Endothelial cell (in vitro differentiated cells): Measurements from ENCODE around the gene ZNF285. TPM values are rescaled to one million over a fixed set of nuclear protein-coding genes. Genes with fewer than 3 reads are reported as not detected.
A peak's percentile ranks its signal among the peaks of the same experiment; 100 is the strongest.
"Not testable (repeated sequence)": the region's sequence is repeated elsewhere in the genome, so short reads cannot be mapped to it uniquely, and the experiment has no call there.

ENCODE experiments used
- DNase-seq: peaks from one replicate; pipeline ENCODE4 v3.0.0; 2021; ENCODE audit warnings: low spot score
- H3K27ac Mint-ChIP-seq: one replicate; pipeline ENCODE4 v1.8.0; 2021; ENCODE audit warnings: mixed read lengths, inconsistent platforms; ENCODE audit not compliant: unreplicated experiment
- H3K27me3 Mint-ChIP-seq: one replicate; pipeline ENCODE4 v1.8.0; 2021; ENCODE audit warnings: mild to moderate bottlenecking, moderate library complexity, mixed read lengths, inconsistent platforms; ENCODE audit not compliant: unreplicated experiment
- H3K36me3 Mint-ChIP-seq: one replicate; pipeline ENCODE4 v1.8.0; 2021; ENCODE audit warnings: mild to moderate bottlenecking, low read depth, mixed read lengths, inconsistent platforms; ENCODE audit not compliant: unreplicated experiment
- H3K4me1 Mint-ChIP-seq: one replicate; pipeline ENCODE4 v1.8.0; 2021; ENCODE audit warnings: mild to moderate bottlenecking, mixed read lengths, inconsistent platforms; ENCODE audit not compliant: unreplicated experiment
- H3K4me3 Mint-ChIP-seq: one replicate; pipeline ENCODE4 v1.8.0; 2021; ENCODE audit warnings: mild to moderate bottlenecking, mixed read lengths, inconsistent platforms; ENCODE audit not compliant: unreplicated experiment
- H3K9me3 Mint-ChIP-seq: one replicate; pipeline ENCODE4 v1.8.0; 2021; ENCODE audit warnings: mixed read lengths, inconsistent platforms; ENCODE audit not compliant: unreplicated experiment
- total RNA-seq: library from RNA; stranded (reverse); fragmentation: NEBNext Ultra II Directional; extraction: Animal tissue kit (Norgen Biotek cat#: 25700); gene quantifications from one replicate; pipeline ENCODE4 v1.2.1, GENCODE V29; 2021; ENCODE audit not compliant: unreplicated experiment
- TF ChIP-seq, protein P1 (sequence below): fragments of 200-600 bp; sonication (generic); IDR thresholded peaks from one replicate; pipeline ENCODE4 v1.5.0; 2021; ENCODE audit warnings: antibody characterized with exemption; ENCODE audit not compliant: unreplicated experiment

ZNF285 gene
- total RNA-seq, 1 donor from 2014 or later = 3.2 TPM

DNA sequence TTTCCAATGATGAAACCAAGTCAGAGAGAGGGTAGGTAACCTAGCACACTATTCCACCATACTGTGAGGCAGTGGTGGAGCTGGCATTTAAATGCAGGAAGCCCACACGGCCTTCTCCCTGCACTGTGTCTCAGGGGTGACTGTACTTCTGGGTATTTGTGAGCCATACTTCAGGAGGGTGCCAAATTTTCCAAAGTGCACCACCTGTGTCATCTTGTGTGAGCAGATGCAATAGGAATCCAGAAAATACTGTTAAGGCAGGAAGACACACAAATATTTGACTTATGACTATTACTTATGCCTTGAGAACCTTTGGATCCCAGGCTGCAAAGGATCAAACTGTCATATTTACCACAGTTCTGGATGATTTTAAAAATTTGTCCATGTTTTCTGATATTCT is 29.5 kb upstream of the ZNF285 start:
- TF ChIP-seq, protein P1, sequence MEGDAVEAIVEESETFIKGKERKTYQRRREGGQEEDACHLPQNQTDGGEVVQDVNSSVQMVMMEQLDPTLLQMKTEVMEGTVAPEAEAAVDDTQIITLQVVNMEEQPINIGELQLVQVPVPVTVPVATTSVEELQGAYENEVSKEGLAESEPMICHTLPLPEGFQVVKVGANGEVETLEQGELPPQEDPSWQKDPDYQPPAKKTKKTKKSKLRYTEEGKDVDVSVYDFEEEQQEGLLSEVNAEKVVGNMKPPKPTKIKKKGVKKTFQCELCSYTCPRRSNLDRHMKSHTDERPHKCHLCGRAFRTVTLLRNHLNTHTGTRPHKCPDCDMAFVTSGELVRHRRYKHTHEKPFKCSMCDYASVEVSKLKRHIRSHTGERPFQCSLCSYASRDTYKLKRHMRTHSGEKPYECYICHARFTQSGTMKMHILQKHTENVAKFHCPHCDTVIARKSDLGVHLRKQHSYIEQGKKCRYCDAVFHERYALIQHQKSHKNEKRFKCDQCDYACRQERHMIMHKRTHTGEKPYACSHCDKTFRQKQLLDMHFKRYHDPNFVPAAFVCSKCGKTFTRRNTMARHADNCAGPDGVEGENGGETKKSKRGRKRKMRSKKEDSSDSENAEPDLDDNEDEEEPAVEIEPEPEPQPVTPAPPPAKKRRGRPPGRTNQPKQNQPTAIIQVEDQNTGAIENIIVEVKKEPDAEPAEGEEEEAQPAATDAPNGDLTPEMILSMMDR = no peak
- DNase-seq = no peak
- H3K4me3 Mint-ChIP-seq = peak overlapping the region; percentile 53
- H3K4me1 Mint-ChIP-seq = no peaks in the 10 kb centered on the region
- H3K27ac Mint-ChIP-seq = no peak overlapping the region
- peaks cover 38% of the 10 kb centered on the region for H3K9me3 Mint-ChIP-seq
- H3K36me3 Mint-ChIP-seq = peaks cover 79% of the 10 kb centered on the region
- H3K27me3 Mint-ChIP-seq = peaks cover 2% of the 10 kb centered on the region

DNA sequence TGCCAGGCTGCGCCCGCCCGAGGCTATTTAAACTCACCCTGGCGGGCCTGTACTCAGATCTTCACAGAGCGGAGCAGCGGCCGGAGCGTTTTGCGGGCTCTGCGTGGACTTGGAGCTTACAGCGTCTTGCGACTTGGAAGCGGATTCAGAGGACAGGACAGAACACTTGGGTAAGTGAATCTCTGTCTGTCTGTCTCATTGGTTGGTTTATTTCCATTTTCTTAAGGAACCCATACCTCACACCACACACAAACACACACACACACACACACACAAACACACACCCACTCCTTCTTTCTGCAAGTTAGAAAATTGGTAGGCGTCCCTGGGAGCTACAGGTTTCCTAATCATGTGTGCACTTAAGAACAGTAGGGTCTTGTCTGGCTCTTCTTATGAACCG is 14.1 kb upstream of the ZNF285 start:
- not testable (repeated sequence) for H3K4me1 Mint-ChIP-seq, H3K27ac Mint-ChIP-seq, DNase-seq, H3K4me3 Mint-ChIP-seq, H3K27me3 Mint-ChIP-seq
- Mint-ChIP-seq H3K36me3 (peaks cover 15% of the 10 kb centered on the region), H3K9me3 (peaks cover 27% of the 10 kb centered on the region)

DNA sequence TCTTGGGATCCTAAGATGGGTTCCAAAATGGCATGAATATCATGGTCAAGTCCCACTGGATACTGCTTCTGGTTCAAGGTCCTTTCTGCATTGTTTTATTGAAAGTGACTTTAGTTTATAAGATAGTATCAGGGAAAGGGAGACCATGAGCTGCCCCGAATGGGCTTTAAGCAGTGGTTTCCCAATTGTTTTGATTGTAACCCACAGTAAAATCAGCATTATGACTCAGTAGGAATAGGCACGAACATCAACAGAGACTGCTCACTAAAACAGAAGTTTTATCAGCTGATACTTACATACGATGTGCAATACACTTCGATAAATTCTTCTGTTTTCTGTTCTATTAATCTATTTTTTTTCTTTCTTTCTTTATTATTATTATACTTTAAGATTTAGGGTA is 12.1 kb downstream of the ZNF285 start:
- H3K36me3 Mint-ChIP-seq = peaks cover 47% of the 10 kb centered on the region
- not testable (repeated sequence) for H3K27me3 Mint-ChIP-seq, H3K27ac Mint-ChIP-seq, H3K4me3 Mint-ChIP-seq, DNase-seq, H3K4me1 Mint-ChIP-seq, H3K9me3 Mint-ChIP-seq

DNA sequence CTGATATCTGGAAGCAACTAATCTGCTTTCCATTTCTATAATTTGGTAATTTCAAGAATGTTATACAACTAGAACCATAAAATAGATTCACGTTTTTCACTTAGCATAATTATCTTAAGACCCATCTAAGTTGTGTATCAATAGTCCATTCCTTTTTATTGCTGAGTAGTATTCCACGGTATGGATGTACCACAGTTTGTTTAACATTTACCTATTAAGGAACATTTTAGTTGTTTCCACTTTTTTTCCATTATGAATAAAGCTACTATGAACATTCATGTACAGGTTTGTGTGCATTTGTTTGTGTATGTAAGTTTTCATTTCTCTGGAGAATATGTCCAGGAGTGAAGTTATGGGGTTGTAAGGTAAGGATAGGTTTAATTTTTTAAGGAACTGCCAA is 26.6 kb downstream of the ZNF285 start:
- no peaks in the 10 kb centered on the region for H3K36me3 Mint-ChIP-seq
- no peak overlapping the region for H3K27ac Mint-ChIP-seq

DNA sequence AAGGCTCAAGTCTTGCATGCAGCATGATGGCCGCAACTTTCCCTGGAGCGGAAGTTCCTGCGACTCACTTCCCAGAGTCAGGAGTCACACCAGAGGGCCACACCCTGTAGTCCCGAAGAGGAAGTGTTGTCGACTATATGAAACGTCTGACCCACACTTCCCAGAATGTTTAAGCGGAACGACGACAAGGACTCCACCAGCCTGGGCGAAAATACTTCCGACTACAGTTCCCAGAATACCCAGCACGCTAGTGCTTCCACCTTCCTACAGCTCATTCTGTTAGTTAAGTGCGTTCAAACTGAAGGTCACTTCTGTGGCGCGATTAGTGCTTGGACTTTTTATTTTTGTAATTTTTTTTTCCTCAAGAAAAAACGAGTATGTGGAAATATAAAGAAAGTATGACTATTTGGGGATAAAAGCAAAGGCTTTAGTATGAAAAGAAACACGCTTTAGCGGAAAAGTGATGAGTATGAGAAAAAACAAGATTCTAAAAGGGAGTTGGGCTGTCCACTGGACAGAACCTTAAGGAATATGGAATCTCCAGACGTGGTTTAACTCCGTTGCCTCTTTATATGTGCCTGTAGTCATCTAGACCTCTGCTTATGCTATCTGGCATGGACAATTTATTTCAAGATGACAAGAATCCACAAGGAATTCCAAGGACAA is 29.5 kb downstream of the ZNF285 start:
- H3K27me3 Mint-ChIP-seq = peaks cover under 1% of the 10 kb centered on the region
- DNase-seq = no peak
- H3K4me3 Mint-ChIP-seq = no peak overlapping the region
- H3K9me3 Mint-ChIP-seq = peaks cover 4% of the 10 kb centered on the region
- H3K36me3 Mint-ChIP-seq = no peaks in the 10 kb centered on the region
- TF ChIP-seq, protein P1 = no peak
- H3K4me1 Mint-ChIP-seq = no peaks in the 10 kb centered on the region
- no peak overlapping the region for H3K27ac Mint-ChIP-seq

More for the DNA sequence above, 26.6 kb downstream of the ZNF285 start:
- Mint-ChIP-seq H3K4me1 (no peaks in the 10 kb centered on the region), H3K9me3 (peaks cover 4% of the 10 kb centered on the region), H3K4me3 (no peak overlapping the region), H3K27me3 (no peaks in the 10 kb centered on the region)
- DNase-seq = no peak
- TF ChIP-seq, protein P1 = no peak

DNA sequence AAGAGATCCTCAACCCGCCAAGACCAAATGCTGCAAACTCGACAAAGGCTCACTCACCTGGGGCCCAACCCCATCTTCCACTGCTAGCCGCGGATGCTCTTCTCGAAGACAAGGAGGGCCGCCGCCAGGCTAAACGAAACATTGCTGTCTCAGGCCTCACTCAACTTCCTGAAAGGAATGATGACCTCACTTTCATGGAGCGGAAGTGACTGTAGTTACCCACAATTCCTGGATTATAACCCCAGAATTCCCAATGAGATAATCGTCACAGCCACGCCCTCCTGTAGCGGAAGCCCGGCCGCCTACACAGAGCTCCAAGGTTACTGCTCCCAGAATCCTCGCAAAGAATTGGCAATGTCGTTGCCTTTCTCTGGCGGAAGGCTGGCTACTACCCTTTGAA is 34.4 kb downstream of the ZNF285 start:
- Mint-ChIP-seq H3K36me3 (no peaks in the 10 kb centered on the region), H3K27me3 (peaks cover 1% of the 10 kb centered on the region), H3K9me3 (peaks cover 10% of the 10 kb centered on the region), H3K4me3 (no peak overlapping the region), H3K27ac (no peak overlapping the region), H3K4me1 (no peaks in the 10 kb centered on the region)
- TF ChIP-seq, protein P1 = no peak
- no peak for DNase-seq
